OCI-LY7 (cell line): ENCODE measurements around the gene LRRK1.

Experiments
- CTCF ChIP-seq: fragments of 200-600 bp; sonication (generic); conservative IDR thresholded peaks from 2 replicates; pipeline ENCODE4 v1.5.1; 2014; ENCODE audit warnings: mild to moderate bottlenecking, antibody characterized with exemption, low read length, moderate library complexity, mixed read lengths
- EZH2phosphoT487 ChIP-seq: fragments of 200-600 bp; sonication (generic); IDR thresholded peaks from 2 replicates; pipeline ENCODE4 v1.6.1; 2018; ENCODE audit warnings: low read depth, borderline replicate concordance, mild to moderate bottlenecking, mixed run types, antibody characterized with exemption, low read length, moderate library complexity, mixed read lengths

- no peak for TF ChIP-seq CTCF
- no peak for TF ChIP-seq EZH2phosphoT487
These were observed 43.7 kb upstream of the LRRK1 start for GRCh38 chr15:100875495-100875894.
